ENCODE results near the gene GNAI2.

Gene GNAI2

DNA sequence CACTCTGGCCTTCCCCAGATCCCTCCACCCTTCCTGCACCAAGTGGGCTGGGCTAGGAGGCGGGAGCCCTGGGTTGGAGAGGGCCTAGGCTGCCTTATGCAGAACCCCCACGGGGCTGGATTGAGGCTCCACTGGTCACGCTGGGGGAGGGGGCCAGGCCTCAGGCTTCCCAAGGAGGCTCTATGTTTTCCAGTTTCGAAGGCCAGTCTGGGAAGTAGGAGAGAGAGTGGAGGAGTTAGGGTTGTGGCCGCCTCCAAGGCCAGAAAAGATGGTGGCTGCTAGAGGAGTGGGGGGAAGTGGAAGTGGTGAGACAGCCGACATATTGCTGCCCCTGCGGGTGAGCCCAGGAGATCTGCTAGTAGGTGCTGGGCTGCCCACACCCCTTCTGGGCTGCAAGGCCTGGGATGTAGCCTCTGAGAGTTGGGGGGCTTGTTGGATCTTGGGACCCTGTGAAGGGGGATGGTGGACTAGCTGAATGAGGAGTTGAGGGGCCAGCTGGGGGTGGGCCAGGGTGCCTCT, 1.2 kb downstream of the GNAI2 start:
- peak overlapping the region; percentile 90 for H3K4me3 ChIP-seq (ENCODE audit: control insufficient read depth, low read depth, low read length)
- TF ChIP-seq, protein P1, sequence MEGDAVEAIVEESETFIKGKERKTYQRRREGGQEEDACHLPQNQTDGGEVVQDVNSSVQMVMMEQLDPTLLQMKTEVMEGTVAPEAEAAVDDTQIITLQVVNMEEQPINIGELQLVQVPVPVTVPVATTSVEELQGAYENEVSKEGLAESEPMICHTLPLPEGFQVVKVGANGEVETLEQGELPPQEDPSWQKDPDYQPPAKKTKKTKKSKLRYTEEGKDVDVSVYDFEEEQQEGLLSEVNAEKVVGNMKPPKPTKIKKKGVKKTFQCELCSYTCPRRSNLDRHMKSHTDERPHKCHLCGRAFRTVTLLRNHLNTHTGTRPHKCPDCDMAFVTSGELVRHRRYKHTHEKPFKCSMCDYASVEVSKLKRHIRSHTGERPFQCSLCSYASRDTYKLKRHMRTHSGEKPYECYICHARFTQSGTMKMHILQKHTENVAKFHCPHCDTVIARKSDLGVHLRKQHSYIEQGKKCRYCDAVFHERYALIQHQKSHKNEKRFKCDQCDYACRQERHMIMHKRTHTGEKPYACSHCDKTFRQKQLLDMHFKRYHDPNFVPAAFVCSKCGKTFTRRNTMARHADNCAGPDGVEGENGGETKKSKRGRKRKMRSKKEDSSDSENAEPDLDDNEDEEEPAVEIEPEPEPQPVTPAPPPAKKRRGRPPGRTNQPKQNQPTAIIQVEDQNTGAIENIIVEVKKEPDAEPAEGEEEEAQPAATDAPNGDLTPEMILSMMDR (conservative IDR thresholded peaks at IDR 0.05; ENCODE audit: control insufficient read depth, insufficient read depth, low read depth, low read length), result no peak
- peak; percentile 52 for DNase-seq (ENCODE audit: low read depth)

DNA sequence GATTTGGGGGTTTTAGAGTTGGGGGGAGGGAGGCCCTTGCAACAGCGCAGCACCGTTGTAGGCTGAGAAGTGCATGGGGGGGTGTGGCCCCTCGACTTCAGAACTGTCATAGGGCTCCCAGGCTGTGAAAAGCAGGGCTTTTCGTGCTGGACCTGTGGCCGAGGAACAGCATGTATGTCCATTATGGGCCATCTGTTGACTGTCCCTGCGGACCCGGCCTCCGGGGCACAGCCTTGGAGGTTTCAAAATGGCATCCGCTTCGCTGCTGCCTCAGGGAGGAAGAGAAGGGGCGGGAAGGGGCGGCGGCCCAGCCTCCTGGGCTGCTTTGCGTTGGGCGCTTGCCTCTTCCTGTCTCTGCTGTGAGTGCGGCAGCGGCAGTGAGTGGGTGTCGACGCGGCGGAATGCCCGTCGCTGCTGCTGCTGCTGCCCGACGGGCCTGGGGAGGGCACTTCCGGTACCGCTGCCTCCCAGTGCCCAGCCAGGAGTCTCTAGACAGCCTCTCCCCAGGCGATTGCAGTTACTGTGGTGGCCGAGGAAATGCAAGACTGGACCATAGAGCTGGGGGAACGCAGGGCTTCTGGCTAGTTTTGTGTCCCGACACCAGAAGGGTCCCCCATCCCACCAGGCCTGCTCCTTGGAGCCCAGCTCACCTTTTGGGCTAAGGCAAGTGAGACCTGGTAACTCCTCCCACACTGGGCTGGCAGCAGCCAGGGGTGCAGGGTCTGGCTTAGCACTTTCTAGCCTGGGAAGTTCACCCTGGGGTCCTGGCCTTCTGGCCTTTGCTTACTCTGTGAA, 1.9 kb downstream of the GNAI2 start:
- peak overlapping the region; percentile 90 for H3K4me3 ChIP-seq (ENCODE audit: control insufficient read depth, low read depth, low read length)
- peak; percentile 78 for DNase-seq (ENCODE audit: low read depth)
- TF ChIP-seq, protein P1 (conservative IDR thresholded peaks at IDR 0.05; ENCODE audit: control insufficient read depth, insufficient read depth, low read depth, low read length), result no peak

DNA sequence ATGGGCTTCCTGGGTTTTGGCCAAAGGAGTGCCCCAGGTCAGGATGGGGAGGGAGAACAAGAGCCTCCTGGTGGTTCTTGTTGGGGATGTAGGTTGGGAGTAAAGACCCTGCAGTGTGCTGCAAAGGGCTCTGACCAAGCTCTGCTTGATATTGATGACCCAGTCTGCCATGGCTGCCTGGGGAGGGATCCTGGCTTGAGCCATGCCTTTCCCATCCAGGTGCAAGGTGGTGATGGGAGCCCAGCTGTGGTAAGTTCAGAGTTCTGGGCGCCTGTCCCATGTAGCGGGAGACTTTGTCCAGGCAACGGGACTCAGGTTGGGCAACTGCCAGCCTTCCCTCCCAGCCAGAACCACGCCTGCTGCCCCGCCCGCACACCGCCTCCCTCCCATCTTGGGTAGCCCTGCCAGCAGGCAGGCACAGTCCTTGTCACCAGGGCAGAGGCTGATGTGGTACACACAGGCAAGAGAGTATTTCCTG, 2.6 kb downstream of the GNAI2 start:
- DNase-seq (ENCODE audit: low read depth), result peak; percentile 47
- peak overlapping the region; percentile 90 for H3K4me3 ChIP-seq (ENCODE audit: control insufficient read depth, low read depth, low read length)
- TF ChIP-seq, protein P1 (conservative IDR thresholded peaks at IDR 0.05; ENCODE audit: control insufficient read depth, insufficient read depth, low read depth, low read length), result no peak

DNA sequence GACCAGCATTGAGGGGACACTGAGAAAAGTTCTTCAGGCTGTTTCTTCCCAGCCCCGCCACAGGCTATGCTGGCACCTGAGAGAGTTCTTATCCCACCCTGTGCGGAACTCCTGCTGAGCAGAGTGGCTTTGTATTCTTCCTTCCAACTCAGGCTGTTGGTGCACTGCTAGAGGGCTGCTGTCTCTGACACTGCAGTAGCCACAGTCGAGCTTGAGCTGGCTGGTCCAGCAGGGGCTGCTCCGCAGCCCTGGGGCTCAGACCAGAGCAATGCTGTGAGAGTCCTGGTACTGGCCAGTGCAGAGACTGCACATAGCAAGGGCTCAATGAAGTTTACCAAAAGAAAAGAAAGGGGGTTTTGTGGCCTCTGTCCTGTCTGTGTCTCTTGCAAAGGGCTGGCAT, 3.6 kb downstream of the GNAI2 start:
- DNase-seq (ENCODE audit: low read depth), result no peak
- H3K4me3 ChIP-seq (ENCODE audit: control insufficient read depth, low read depth, low read length), result no peak overlapping the region
- TF ChIP-seq, protein P1 (conservative IDR thresholded peaks at IDR 0.05; ENCODE audit: control insufficient read depth, insufficient read depth, low read depth, low read length), result no peak

DNA sequence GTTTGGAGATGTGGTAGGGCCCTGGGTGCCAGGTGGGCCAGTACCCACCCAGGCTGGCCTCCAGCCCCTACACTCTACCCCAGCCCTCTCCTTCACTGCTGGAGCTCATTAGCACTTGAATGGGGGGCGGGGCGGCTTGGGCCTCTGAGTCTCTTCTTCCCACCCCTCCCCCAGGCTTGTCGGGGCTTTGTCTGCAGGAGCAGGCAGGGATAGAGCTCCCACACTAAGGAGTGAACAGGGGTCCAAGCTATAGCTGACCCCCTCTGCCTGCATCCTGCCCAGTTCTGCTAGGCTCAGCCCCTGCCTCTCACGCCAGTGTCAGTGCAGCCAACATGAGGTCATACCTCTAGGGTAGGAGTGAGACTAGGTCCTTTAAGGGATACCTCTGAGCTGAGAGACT, 5.2 kb downstream of the GNAI2 start:
- H3K4me3 ChIP-seq (ENCODE audit: control insufficient read depth, low read depth, low read length), result no peak overlapping the region
- DNase-seq (ENCODE audit: low read depth), result no peak
- TF ChIP-seq, protein P1 (conservative IDR thresholded peaks at IDR 0.05; ENCODE audit: control insufficient read depth, insufficient read depth, low read depth, low read length), result no peak

DNA sequence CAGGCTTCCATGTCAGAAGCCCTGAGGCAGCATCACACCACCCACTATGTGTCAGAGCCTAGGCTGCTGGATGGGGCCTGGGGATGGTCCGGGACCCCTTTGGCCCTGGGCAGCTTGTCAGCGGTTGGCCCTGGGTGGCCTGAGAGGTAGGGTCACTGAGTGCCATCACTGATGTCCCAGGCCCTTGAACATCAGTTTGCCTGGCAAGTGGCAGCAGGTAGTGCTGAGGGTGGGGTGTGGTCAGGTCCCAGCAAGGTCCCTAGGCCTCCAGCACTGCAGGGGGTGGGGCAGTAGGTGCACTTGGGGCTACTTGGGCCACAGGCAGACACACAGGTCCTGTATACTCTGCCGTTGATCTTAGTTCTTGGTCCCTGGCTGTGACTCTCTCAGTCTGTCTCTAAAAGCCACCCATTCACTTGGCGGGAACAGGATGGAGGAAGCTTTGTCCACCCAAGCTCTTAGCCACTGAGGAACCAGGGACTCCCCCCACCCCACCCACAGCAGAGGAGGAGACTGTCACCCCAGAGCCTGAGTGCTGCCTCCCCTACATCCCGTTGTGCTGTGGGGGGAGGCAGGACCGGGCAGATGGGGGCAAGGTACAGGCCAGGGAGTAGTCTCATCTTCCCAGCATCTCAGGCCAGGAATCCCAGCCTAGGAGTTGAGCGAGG, 5.8 kb downstream of the GNAI2 start:
- DNase-seq (ENCODE audit: low read depth), result no peak
- TF ChIP-seq, protein P1 (conservative IDR thresholded peaks at IDR 0.05; ENCODE audit: control insufficient read depth, insufficient read depth, low read depth, low read length), result no peak
- H3K4me3 ChIP-seq (ENCODE audit: control insufficient read depth, low read depth, low read length), result no peak overlapping the region

All from fibroblast of mammary gland (primary cell).